ENCODE measurements around the gene COL11A2.

DNA sequence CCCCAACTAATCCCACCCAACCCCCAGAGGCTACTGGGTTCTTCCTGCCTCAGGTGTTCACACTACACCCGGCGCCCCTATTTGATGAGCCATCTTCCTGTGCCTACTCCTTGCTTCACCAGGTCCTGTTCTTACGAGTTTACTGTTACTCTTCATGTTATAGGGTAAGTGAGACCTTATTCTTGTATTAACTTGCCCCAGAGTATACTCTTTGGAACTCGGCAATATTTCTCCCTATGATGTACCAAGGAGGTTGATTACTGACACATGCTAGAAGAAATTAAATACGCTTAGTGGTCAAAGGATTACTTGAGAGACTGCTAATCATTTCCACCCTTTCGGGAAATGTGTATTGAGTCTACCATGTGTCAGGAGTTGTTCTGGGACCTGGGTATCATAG, 25.0 kb upstream of the COL11A2 start:
- no peak for TF ChIP-seq EZH2 (IDR thresholded peaks at IDR 0.05; ENCODE audit: borderline replicate concordance, low read depth, low read length, severe bottlenecking)
- TF ChIP-seq, protein P1, sequence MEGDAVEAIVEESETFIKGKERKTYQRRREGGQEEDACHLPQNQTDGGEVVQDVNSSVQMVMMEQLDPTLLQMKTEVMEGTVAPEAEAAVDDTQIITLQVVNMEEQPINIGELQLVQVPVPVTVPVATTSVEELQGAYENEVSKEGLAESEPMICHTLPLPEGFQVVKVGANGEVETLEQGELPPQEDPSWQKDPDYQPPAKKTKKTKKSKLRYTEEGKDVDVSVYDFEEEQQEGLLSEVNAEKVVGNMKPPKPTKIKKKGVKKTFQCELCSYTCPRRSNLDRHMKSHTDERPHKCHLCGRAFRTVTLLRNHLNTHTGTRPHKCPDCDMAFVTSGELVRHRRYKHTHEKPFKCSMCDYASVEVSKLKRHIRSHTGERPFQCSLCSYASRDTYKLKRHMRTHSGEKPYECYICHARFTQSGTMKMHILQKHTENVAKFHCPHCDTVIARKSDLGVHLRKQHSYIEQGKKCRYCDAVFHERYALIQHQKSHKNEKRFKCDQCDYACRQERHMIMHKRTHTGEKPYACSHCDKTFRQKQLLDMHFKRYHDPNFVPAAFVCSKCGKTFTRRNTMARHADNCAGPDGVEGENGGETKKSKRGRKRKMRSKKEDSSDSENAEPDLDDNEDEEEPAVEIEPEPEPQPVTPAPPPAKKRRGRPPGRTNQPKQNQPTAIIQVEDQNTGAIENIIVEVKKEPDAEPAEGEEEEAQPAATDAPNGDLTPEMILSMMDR (IDR thresholded peaks at IDR 0.05; ENCODE audit: borderline replicate concordance, extremely low read depth, low read length, poor library complexity, severe bottlenecking): no peak

Data from DND-41 (cell line).